IPS-18c (cell line): Measurements from ENCODE around the gene ESPL1.

ENCODE experiments used
- H3K4me3 ChIP-seq: 2 replicates; pipeline ENCODE4 v1.7.0; 2013; ENCODE audit warnings: low read depth, mild to moderate bottlenecking, low read length, moderate library complexity; ENCODE audit not compliant: insufficient read depth
- H3K9me3 ChIP-seq: one replicate; pipeline ENCODE4 v1.6.1; 2013; ENCODE audit warnings: mild to moderate bottlenecking, low read length, moderate library complexity; ENCODE audit not compliant: control insufficient read depth, insufficient read depth

Gene ESPL1

GRCh38 chr12:53340398-53340797 lies 72.3 kb downstream of the ESPL1 start:
- Histone ChIP-seq H3K9me3 (no peaks in the 10 kb centered on the region), H3K4me3 (no peak overlapping the region)
